H54 (cell line): ENCODE measurements around the gene KPNA4.
"Not testable (repeated sequence)": the region's sequence is repeated elsewhere in the genome, so short reads cannot be mapped to it uniquely, and the experiment has no call there.

Experiments
- DNase-seq: peaks from one replicate; pipeline ENCODE4 v3.0.0; 2011; ENCODE audit warnings: low spot score, mixed read lengths; ENCODE audit not compliant: insufficient read length
- FAIRE-seq: peaks from 3 replicates; lab custom pipeline; 2011; peaks lifted over from hg19 to GRCh38; lab: Jason Lieb, UNC
- POLR2A ChIP-seq: IDR thresholded peaks from 2 replicates; pipeline ENCODE4 v1.6.1; 2011; ENCODE audit warnings: low read depth, mild to moderate bottlenecking, low read length

KPNA4 gene

GRCh38 chr3:160564258-160564911 lies 986 bp downstream of the KPNA4 start:
- TF ChIP-seq POLR2A = no peak
- FAIRE-seq (no peak), DNase-seq (peak; percentile 12)

- DNase-seq = no peak
- no peak for FAIRE-seq
- TF ChIP-seq POLR2A = no peak
Measured at GRCh38 chr3:160562952-160563351, 2.4 kb downstream of the KPNA4 start.

GRCh38 chr3:160557571-160557970 lies 7.8 kb downstream of the KPNA4 start:
- no peak for DNase-seq
- FAIRE-seq = no peak
- TF ChIP-seq POLR2A = no peak

- DNase-seq (no peak), FAIRE-seq (no peak)
- no peak for TF ChIP-seq POLR2A
Measured at GRCh38 chr3:160556141-160556540, 9.2 kb downstream of the KPNA4 start.

GRCh38 chr3:160554980-160555379 lies 10.4 kb downstream of the KPNA4 start:
- DNase-seq (no peak), FAIRE-seq (no peak)
- TF ChIP-seq POLR2A = no peak

- FAIRE-seq (peak; percentile 11), DNase-seq (no peak)
- TF ChIP-seq POLR2A = no peak
Measured at GRCh38 chr3:160553827-160554226, 11.5 kb downstream of the KPNA4 start.

GRCh38 chr3:160546727-160547126 lies 18.6 kb downstream of the KPNA4 start:
- DNase-seq (no peak), FAIRE-seq (no peak)

GRCh38 chr3:160545504-160545871 lies 19.9 kb downstream of the KPNA4 start:
- peak; percentile 6 for FAIRE-seq
- DNase-seq = no peak
- no peak for TF ChIP-seq POLR2A

More at GRCh38 chr3:160546727-160547126, 18.6 kb downstream of the KPNA4 start:
- TF ChIP-seq POLR2A = no peak

- no peak for FAIRE-seq
- TF ChIP-seq POLR2A = no peak
Measured at GRCh38 chr3:160544844-160545503, 20.4 kb downstream of the KPNA4 start.

GRCh38 chr3:160540551-160540950 lies 24.8 kb downstream of the KPNA4 start:
- no peak for FAIRE-seq
- TF ChIP-seq POLR2A = no peak
- no peak for DNase-seq

More at GRCh38 chr3:160544844-160545503, 20.4 kb downstream of the KPNA4 start:
- no peak for DNase-seq

GRCh38 chr3:160538895-160539294 lies 26.5 kb downstream of the KPNA4 start:
- TF ChIP-seq POLR2A = no peak
- FAIRE-seq (no peak), DNase-seq (no peak)

- TF ChIP-seq POLR2A = no peak
- FAIRE-seq (no peak), DNase-seq (no peak)
Measured at GRCh38 chr3:160537729-160538128, 27.6 kb downstream of the KPNA4 start.

- TF ChIP-seq POLR2A = no peak
- no peak for FAIRE-seq
- DNase-seq = no peak
Measured at GRCh38 chr3:160532371-160532770, 33.0 kb downstream of the KPNA4 start.

GRCh38 chr3:160531311-160531710 lies 34.1 kb downstream of the KPNA4 start:
- DNase-seq (no peak), FAIRE-seq (no peak)
- no peak for TF ChIP-seq POLR2A

- not testable (repeated sequence) for FAIRE-seq, DNase-seq
Measured at GRCh38 chr3:160516391-160516790, 49.0 kb downstream of the KPNA4 start.
